GM18858 (cell line): ENCODE results near the gene GAREM2.

ENCODE experiments used
- ATAC-seq: cut with Tn5 transposase; IDR thresholded peaks from one replicate; pipeline ENCODE4 v1.9.1; 2021; ENCODE audit not compliant: unreplicated experiment

GAREM2 gene

DNA sequence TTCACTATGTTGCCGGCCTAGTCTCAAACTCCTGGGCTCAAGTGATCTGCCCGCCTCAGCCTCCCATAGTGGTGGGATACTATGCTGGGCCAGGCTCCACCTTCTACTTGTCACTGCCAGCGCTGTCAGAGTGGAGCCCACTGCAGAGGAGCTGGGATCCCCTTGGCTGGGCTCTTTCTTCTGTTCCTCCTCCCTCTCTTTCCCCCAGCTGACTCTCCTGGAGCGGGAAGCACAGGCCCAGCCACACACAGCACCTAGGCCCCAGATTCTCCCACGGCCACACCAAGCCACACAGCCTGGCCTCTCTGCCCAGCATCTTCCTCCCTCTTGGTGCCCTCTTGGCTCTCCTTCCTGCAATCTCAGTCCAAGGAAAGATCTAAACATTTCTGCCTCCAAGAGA is 3.7 kb upstream of the GAREM2 start:
- ATAC-seq = no peak

- ATAC-seq = no peak
Observed at GRCh38 chr2:26169681-26170414, 3.0 kb upstream of the GAREM2 start.

DNA sequence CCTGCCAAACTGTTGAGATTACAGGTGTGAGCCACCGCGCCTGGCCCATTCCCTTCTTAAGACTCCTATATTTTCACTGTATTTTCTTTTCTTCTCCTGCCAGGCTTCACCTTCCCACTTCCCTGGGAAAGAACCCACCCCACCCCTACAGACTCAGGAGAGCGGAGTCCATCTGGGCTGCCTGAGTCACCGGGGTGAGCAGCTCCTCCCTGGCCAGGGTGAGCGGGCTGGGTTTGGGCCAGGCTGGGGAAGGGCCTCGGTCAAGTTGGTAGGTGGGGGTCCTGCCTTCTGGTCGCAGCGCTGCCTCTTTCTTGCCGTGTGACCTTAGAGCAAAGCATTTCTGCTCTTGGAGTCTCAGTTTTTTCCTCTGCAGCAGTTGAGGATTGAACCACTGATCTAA is 2.1 kb upstream of the GAREM2 start:
- no peak for ATAC-seq

GRCh38 chr2:26172189-26172870 is 558 bp upstream of the GAREM2 start:
- ATAC-seq = no peak

DNA sequence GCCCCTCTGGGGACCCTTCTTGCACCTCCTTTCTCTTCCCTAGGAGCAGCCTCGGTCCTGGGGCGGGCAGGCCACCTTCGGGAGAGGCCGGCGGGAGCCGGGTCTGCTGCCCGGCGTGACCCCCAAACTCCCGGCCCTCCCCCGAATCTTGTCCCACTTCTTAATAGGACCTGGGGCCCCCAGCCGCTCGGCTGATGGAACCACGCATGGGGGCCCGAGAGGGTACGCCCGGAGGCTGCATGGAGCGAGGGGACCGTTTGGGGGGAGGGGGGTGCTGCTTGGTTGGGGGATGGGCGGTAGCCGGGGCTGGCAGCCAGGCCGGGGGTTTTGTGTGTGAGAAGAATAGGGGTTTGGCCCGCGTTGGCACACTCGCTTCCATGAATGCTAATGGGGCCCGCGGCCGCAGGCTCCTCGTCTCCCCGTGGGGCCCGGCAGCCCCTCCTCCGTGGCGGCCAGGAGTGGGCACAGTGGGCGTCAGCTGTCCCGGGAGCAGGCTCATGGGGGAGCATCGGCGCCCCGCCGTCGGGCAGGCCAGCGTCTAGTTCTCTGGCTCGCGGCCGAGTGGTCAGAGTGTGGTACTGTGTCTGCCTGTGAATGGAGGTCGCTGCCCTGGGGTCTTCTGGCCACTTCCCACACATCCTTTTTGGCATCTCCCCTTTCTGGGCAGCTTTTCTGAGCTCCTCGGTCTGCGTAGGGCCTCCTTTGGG is 1.0 kb downstream of the GAREM2 start:
- ATAC-seq = no peak

- ATAC-seq = no peak
Observed at GRCh38 chr2:26174691-26175465, 2.0 kb downstream of the GAREM2 start.

- ATAC-seq = no peak
Observed at GRCh38 chr2:26175466-26176278, 2.8 kb downstream of the GAREM2 start.

- ATAC-seq = no peak
Observed at GRCh38 chr2:26176279-26176615, 3.4 kb downstream of the GAREM2 start.

DNA sequence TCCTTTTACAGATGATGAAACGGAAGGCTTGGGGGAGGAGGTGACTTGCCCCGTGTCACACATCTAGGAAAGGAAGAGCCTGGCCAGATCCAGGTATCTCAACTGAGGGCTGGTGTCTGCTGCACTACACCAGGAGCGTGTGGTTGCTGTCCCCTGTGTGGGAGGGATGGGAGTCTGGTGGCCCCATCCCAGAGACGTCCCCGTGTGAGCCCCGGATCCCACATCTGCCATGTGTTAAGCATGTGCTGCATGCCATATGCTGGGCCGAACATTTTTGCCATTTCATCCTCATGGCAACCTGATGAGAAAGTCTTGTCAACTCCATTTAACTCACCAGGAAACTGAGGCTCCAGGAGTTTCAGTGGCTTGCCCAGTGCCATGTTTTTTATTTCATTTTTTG is 4.2 kb downstream of the GAREM2 start:
- ATAC-seq = no peak

GRCh38 chr2:26178246-26178645 is 5.4 kb downstream of the GAREM2 start:
- ATAC-seq = no peak

DNA sequence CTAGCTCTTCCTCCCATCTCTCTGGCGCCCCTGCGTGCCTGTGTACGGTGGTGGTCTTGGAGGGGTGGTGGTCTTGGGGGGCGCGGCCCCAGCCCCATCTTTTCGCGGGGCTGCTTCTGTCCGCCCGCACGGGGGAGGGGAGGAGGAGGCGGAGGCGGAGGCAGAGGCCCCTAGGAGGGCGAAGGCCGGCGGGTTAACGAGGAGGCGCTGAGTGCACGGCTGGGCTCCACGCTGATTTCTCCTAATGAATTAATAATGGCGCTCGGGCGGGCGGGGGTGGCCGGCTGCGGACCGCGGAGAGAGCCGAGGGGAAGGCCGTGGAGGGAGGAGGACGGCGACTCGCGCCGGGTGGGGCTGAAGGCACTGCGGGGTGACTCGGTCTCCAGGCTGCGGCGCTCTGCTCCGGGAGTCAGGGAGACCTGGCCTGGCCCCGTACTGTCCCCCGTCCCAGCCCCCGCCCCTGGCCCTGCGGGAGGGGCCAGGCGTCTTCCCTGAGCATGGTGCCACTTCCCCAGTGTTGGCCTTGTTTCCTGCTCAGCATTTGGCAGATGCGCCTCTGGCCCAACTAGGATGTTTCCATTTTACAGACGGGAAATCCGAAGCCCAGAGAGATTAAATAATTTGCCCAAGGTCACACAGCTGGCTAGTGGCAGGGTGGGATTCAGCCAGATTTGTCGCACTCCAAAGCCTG is 6.0 kb downstream of the GAREM2 start:
- ATAC-seq = no peak

DNA sequence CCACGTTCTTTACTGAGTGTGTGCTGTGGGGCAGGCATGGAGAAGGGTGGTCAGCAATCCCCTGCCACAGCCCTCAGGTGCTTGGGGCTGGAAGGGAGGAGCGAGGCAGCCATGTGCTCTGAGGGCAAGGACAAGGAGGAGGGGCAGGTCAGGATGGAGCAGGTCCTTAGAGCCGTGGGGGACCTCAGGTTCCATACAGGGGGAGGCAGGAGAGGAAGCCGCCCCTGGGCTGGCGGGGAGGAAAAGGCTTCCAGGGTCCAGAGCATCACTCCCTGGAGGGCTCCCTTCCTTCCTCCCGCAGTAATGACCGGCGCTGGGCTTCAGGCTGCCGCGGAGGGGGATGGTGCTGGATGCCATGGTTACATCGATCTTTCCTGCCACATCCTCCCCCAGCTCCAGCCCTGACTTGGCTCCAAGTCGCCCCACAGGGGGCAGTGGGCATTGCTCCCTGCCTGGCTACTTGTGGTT is 6.6 kb downstream of the GAREM2 start:
- ATAC-seq = no peak

DNA sequence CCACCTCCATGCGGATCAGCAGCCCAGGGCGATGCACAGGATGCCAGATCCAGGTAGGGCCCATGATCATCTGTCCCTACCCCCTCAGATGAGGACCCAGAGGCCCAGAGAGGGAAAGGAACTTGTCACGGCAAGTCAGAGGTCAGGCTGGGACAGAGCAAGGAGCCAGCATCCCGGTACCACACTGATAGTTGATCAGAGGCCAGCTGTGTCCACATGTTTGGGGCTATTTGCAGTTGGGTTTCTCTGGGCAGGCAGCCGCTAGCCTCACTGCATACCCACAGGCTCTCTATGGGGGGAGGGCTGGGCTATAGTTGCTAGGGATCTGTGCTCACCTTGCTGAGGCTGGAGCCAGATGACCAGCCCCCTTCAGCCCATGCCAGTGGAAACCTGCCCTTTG is 9.6 kb downstream of the GAREM2 start:
- no peak for ATAC-seq

DNA sequence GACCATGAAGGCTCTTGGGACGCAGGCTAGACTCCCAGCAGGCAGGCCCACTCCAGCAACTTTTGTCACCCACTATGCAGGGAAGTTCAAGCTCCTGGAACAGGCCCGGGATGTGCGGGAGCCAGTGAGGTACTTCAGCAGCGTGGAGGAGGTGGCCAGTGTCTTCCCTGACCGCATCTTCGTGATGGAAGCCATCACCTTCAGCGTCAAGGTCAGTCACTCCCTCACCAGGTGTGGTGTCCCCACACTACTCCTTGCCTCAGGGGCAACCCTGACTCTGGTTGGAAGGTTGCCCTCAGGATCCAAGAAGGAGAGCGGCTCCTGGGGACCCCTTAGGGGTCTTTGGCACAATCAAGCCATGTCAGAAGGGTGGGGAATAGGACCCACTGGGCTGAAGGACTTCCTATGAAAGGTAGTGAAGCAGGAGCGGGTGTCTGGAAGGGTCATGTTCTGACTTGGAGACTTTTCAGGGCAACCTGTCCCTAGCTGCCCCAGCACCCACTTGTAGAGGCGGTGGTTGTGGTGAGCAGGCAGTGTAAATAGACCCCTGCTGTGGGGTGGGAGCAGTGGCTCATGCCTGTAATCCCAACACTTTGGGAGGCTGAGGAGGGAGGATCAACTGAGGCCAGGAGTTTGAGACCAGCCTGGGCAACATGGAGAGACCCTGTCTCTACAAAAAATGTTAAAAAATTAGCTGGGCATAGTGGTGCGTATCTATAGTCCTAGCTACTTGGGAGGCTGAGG is 10.2 kb downstream of the GAREM2 start:
- ATAC-seq = no peak

DNA sequence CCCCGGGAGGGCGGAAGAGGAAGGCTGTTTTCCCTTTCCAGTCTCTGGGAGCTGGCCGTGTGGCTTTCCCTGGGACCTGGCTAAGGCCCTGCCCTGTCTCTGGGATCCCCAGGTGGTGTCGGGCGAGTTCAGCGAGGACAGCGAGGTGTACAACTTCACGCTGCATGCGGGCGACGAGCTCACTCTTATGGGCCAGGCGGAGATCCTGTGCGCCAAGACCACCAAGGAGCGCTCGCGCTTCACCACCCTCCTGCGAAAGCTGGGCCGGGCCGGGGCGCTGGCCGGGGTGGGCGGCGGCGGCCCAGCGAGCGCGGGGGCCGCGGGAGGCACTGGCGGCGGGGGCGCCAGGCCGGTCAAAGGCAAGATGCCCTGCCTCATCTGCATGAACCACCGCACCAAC is 11.2 kb downstream of the GAREM2 start:
- no peak for ATAC-seq

GRCh38 chr2:26184555-26185303 is 11.8 kb downstream of the GAREM2 start:
- peak; percentile 68 for ATAC-seq

- ATAC-seq = no peak
Observed at GRCh38 chr2:26185304-26185928, 12.5 kb downstream of the GAREM2 start.
